Immature natural killer cell (primary cell): ENCODE measurements around the gene KBTBD6. TPM values are rescaled to one million over a fixed set of nuclear protein-coding genes. Genes with fewer than 3 reads are reported as not detected.
"Not testable (repeated sequence)": the region's sequence is repeated elsewhere in the genome, so short reads cannot be mapped to it uniquely, and the experiment has no call there.

Experiments used
- DNase-seq, 3 donors: peaks; one replicate each; pipeline ENCODE4 v3.0.0; 2022; ENCODE audit warnings: mixed read lengths in 1 of 3
- H3K27ac Mint-ChIP-seq, 6 donors: one replicate each; pipeline ENCODE4 v1.8.0; 2020; ENCODE audit warnings: mixed read lengths in 6 of 6, mild to moderate bottlenecking in 5 of 6, inconsistent platforms in 4 of 6, moderate library complexity in 3 of 6
- H3K27me3 Mint-ChIP-seq, 3 donors: one replicate each; pipeline ENCODE4 v1.8.0; 2020 to 2021; ENCODE audit warnings: low read depth in 3 of 3, mild to moderate bottlenecking in 3 of 3, mixed read lengths in 3 of 3, moderate library complexity in 3 of 3, inconsistent platforms in 1 of 3
- H3K36me3 Mint-ChIP-seq, 3 donors: one replicate each; pipeline ENCODE4 v1.8.0; 2020; ENCODE audit warnings: mixed read lengths in 3 of 3, inconsistent platforms in 2 of 3, mild to moderate bottlenecking in 2 of 3
- H3K4me1 Mint-ChIP-seq, 2 donors: one replicate each; pipeline ENCODE4 v1.8.0; 2020; ENCODE audit warnings: inconsistent platforms in 2 of 2, mild to moderate bottlenecking in 2 of 2, mixed read lengths in 2 of 2, moderate library complexity in 1 of 2
- H3K4me3 Mint-ChIP-seq, 5 donors: one replicate each; pipeline ENCODE4 v1.8.0; 2020; ENCODE audit warnings: mild to moderate bottlenecking in 5 of 5, mixed read lengths in 5 of 5, inconsistent platforms in 3 of 5, moderate library complexity in 3 of 5
- H3K9me3 Mint-ChIP-seq, 6 donors: one replicate each; pipeline ENCODE4 v1.8.0; 2020; ENCODE audit warnings: mild to moderate bottlenecking in 6 of 6, mixed read lengths in 6 of 6, inconsistent platforms in 4 of 6, moderate library complexity in 3 of 6
- polyA plus RNA-seq, 3 donors: library from polyadenylated mRNA; unstranded; fragments of 300-500 nt; fragmentation: Illumina TruSeq; gene quantifications; one replicate each; pipeline ENCODE4 v1.2.3, GENCODE V29; 2021

The KBTBD6 gene
- 1 to 10 TPM; 1.7 to 9.0 (median 2.3) TPM for polyA plus RNA-seq

- peaks cover 41 to 53% of the 10 kb centered on the region in 2 donors for H3K4me1 Mint-ChIP-seq
- H3K27ac Mint-ChIP-seq, result peak within 1 kb of the TSS; percentile 87 to 95 (median 92)
- H3K27me3 Mint-ChIP-seq, result peaks cover 0 to 4% (median 0%) of the 10 kb centered on the region in 3 donors
- peaks cover 0 to 4% (median 0%) of the 10 kb centered on the region in 3 donors for H3K36me3 Mint-ChIP-seq
- DNase-seq, result peak; percentile 89 to 90 (median 89)
- no peaks in the 10 kb centered on the region for H3K9me3 Mint-ChIP-seq
- H3K4me3 Mint-ChIP-seq, result peak within 1 kb of the TSS; percentile 93 to 99 (median 97)
Measured at GRCh38 chr13:41132512-41133152, at the start of gene KBTBD6. KBTBD6 (minus strand) TSS chr13:41132802; CDS start chr13:41132511, 291 bp downstream.

GRCh38 chr13:41182231-41182630 is 49.6 kb upstream of the KBTBD6 start:
- Mint-ChIP-seq H3K36me3 (no peaks in the 10 kb centered on the region), H3K4me1 (no peaks in the 10 kb centered on the region), H3K27me3 (peaks cover 0 to 5% (median 0%) of the 10 kb centered on the region in 3 donors), H3K4me3 (no peak overlapping the region), H3K27ac (no peak overlapping the region), H3K9me3 (no peaks in the 10 kb centered on the region)
- DNase-seq, result no peak

- Mint-ChIP-seq H3K36me3 (peaks cover 4 to 10% (median 4%) of the 10 kb centered on the region in 3 donors), H3K4me1 (no peaks in the 10 kb centered on the region), H3K27me3 (peaks cover 0 to 5% (median 3%) of the 10 kb centered on the region in 3 donors), H3K4me3 (no peak overlapping the region), H3K27ac (no peak overlapping the region), H3K9me3 (peaks cover 3 to 24% (median 17%) of the 10 kb centered on the region in 6 donors)
- no peak for DNase-seq
Measured at GRCh38 chr13:41179593-41180250, 47.1 kb upstream of the KBTBD6 start.

GRCh38 chr13:41178040-41178439 is 45.4 kb upstream of the KBTBD6 start:
- H3K36me3 Mint-ChIP-seq, result peaks cover 4 to 10% (median 4%) of the 10 kb centered on the region in 3 donors
- H3K4me3 Mint-ChIP-seq, result no peak overlapping the region
- H3K27ac Mint-ChIP-seq, result no peak overlapping the region
- DNase-seq, result no peak
- H3K9me3 Mint-ChIP-seq, result peaks cover 3 to 30% (median 20%) of the 10 kb centered on the region in 6 donors
- no peaks in the 10 kb centered on the region for H3K4me1 Mint-ChIP-seq
- H3K27me3 Mint-ChIP-seq, result peaks cover 0 to 5% (median 3%) of the 10 kb centered on the region in 3 donors

- H3K4me1 Mint-ChIP-seq, result no peaks in the 10 kb centered on the region
- peaks cover 0 to 7% (median 3%) of the 10 kb centered on the region in 3 donors for H3K27me3 Mint-ChIP-seq
- H3K27ac Mint-ChIP-seq, result no peak overlapping the region
- no peak overlapping the region for H3K4me3 Mint-ChIP-seq
- peaks cover 3 to 30% (median 20%) of the 10 kb centered on the region in 6 donors for H3K9me3 Mint-ChIP-seq
- no peak for DNase-seq
- H3K36me3 Mint-ChIP-seq, result peaks cover 4 to 13% (median 4%) of the 10 kb centered on the region in 3 donors
Measured at GRCh38 chr13:41177616-41178015, 45.0 kb upstream of the KBTBD6 start.

DNA sequence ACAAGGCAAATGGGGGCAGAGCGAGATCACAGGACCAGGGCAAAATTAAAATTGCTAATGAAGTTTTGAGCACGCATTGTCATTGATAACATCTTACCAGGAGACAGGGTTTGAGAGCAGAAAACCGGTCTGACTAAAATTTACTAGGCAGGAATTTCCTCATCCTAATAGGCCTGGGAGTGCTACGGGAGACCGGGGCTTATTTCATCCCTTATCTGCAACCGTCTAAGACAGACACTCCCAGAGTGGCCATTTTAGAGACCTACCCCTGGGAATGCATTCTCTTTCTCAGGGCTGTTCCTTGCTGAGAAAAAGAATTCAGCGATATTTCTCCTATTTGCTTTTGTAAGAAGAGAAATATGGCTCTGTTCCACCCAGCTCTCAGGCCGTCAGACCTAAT is 43.0 kb upstream of the KBTBD6 start:
- peaks cover 4 to 14% (median 4%) of the 10 kb centered on the region in 3 donors for H3K36me3 Mint-ChIP-seq
- peaks cover 3 to 30% (median 20%) of the 10 kb centered on the region in 6 donors for H3K9me3 Mint-ChIP-seq
- H3K27me3 Mint-ChIP-seq, H3K27ac Mint-ChIP-seq, DNase-seq, H3K4me3 Mint-ChIP-seq, H3K4me1 Mint-ChIP-seq: not testable (repeated sequence)

- Mint-ChIP-seq H3K27ac (no peak overlapping the region), H3K4me3 (no peak overlapping the region), H3K27me3 (no peaks in the 10 kb centered on the region), H3K4me1 (peaks cover 0 to 6% of the 10 kb centered on the region in 2 donors), H3K36me3 (peaks cover 0 to 2% (median 0%) of the 10 kb centered on the region in 3 donors), H3K9me3 (no peaks in the 10 kb centered on the region)
- no peak for DNase-seq
Measured at GRCh38 chr13:41162151-41162550, 29.5 kb upstream of the KBTBD6 start.

- Mint-ChIP-seq H3K4me1 (peaks cover 0 to 6% of the 10 kb centered on the region in 2 donors), H3K9me3 (no peaks in the 10 kb centered on the region), H3K4me3 (no peak overlapping the region), H3K27me3 (peaks cover 0 to 2% (median 0%) of the 10 kb centered on the region in 3 donors), H3K27ac (no peak overlapping the region), H3K36me3 (peaks cover 0 to 2% (median 0%) of the 10 kb centered on the region in 3 donors)
- DNase-seq, result no peak
Measured at GRCh38 chr13:41159174-41159573, 26.6 kb upstream of the KBTBD6 start.

DNA sequence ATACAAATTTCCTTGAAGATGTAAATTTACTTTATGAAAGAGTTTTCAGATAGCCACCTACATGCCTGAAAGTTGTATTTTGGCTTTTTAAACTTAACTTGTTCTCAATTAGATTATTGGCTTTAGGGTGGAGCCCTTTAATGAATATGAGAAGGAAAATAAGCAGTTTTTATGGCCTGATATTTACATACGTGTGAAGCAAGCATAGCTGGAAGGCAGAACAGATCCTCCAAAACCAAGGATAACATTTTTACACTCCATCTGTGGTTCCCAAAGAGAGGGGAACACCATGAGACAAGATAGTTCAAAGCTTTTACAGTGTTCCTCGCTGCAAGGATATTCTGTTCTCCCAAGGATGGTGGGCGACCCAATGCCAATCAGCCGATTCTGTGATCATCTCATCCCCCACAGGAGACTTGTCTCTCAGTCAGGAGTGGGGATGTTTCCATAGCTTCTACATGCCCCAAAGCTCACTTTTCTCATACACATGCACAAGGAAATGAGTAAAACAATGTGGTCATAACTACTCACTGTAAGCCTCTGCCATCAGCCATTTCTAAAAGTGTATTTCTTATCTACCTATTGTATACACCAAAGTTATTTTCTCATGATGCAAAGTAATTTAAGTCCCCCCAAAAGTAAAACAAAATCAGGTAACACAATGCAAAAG is 24.6 kb upstream of the KBTBD6 start:
- Mint-ChIP-seq H3K27ac (no peak overlapping the region), H3K9me3 (peaks cover 5 to 6% (median 5%) of the 10 kb centered on the region in 6 donors), H3K36me3 (peaks cover 6 to 7% (median 7%) of the 10 kb centered on the region in 3 donors), H3K4me1 (peaks cover 0 to 6% of the 10 kb centered on the region in 2 donors), H3K27me3 (peaks cover 0 to 2% (median 0%) of the 10 kb centered on the region in 3 donors), H3K4me3 (no peak overlapping the region)
- no peak for DNase-seq

GRCh38 chr13:41156620-41157019 is 24.0 kb upstream of the KBTBD6 start:
- peaks cover 11 to 12% (median 12%) of the 10 kb centered on the region in 3 donors for H3K36me3 Mint-ChIP-seq
- no peak overlapping the region for H3K4me3 Mint-ChIP-seq
- no peak for DNase-seq
- H3K4me1 Mint-ChIP-seq, result peaks cover 0 to 6% of the 10 kb centered on the region in 2 donors
- H3K27me3 Mint-ChIP-seq, result peaks cover 0 to 2% (median 0%) of the 10 kb centered on the region in 3 donors
- peaks cover 10 to 12% (median 11%) of the 10 kb centered on the region in 6 donors for H3K9me3 Mint-ChIP-seq
- H3K27ac Mint-ChIP-seq, result no peak overlapping the region

GRCh38 chr13:41154042-41154441 is 21.4 kb upstream of the KBTBD6 start:
- H3K27ac Mint-ChIP-seq, result no peak overlapping the region
- H3K9me3 Mint-ChIP-seq, result peaks cover 24 to 38% (median 36%) of the 10 kb centered on the region in 6 donors
- no peak overlapping the region for H3K4me3 Mint-ChIP-seq
- peaks cover 0 to 1% of the 10 kb centered on the region in 2 donors for H3K4me1 Mint-ChIP-seq
- H3K36me3 Mint-ChIP-seq, result peaks cover 36 to 38% (median 37%) of the 10 kb centered on the region in 3 donors
- H3K27me3 Mint-ChIP-seq, result peaks cover 2 to 5% (median 4%) of the 10 kb centered on the region in 3 donors
- no peak for DNase-seq

DNA sequence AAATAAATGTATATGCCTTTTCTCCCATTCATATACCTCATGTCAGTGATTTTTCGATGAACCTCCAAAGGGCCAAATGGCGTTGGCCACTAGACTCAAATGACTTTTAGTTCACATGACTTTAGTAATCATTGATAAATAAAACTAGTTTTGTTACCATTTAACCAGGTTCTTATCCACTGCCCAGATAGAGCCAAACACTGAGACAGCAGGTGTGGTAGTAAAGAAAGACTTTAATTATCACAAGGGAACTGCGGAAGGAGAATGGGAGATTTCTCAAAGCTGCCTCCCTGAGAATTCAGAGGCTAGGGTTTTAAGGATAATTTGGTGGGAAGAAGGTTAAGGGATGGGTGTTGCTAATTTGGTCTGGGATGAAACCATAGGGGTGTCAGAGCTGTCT is 19.4 kb upstream of the KBTBD6 start:
- DNase-seq, result no peak
- H3K27me3 Mint-ChIP-seq, result peaks cover 8 to 10% (median 8%) of the 10 kb centered on the region in 3 donors
- H3K9me3 Mint-ChIP-seq, result peaks cover 29 to 58% (median 55%) of the 10 kb centered on the region in 6 donors
- H3K27ac Mint-ChIP-seq, result no peak overlapping the region
- no peak overlapping the region for H3K4me3 Mint-ChIP-seq
- H3K36me3 Mint-ChIP-seq, result peaks cover 49 to 54% (median 52%) of the 10 kb centered on the region in 3 donors
- H3K4me1 Mint-ChIP-seq, result no peaks in the 10 kb centered on the region

GRCh38 chr13:41150058-41150457 is 17.5 kb upstream of the KBTBD6 start:
- H3K36me3 Mint-ChIP-seq, result peaks cover 59 to 66% (median 61%) of the 10 kb centered on the region in 3 donors
- H3K27me3 Mint-ChIP-seq, result peaks cover 8 to 10% (median 8%) of the 10 kb centered on the region in 3 donors
- H3K4me1 Mint-ChIP-seq, result no peaks in the 10 kb centered on the region
- no peak for DNase-seq
- no peak overlapping the region for H3K4me3 Mint-ChIP-seq
- peaks cover 29 to 63% (median 55%) of the 10 kb centered on the region in 6 donors for H3K9me3 Mint-ChIP-seq
- no peak overlapping the region for H3K27ac Mint-ChIP-seq
